HG02970 (cell line): ENCODE measurements around the gene RAD52.
"Not testable (repeated sequence)": the region's sequence is repeated elsewhere in the genome, so short reads cannot be mapped to it uniquely, and the experiment has no call there.

Experiments used
- ATAC-seq: cut with Tn5 transposase; IDR thresholded peaks from one replicate; pipeline ENCODE4 v1.9.1; 2021; ENCODE audit warnings: mild to moderate bottlenecking, moderate library complexity, moderate number of reproducible peaks; ENCODE audit not compliant: unreplicated experiment, low FRiP score

RAD52 gene

DNA sequence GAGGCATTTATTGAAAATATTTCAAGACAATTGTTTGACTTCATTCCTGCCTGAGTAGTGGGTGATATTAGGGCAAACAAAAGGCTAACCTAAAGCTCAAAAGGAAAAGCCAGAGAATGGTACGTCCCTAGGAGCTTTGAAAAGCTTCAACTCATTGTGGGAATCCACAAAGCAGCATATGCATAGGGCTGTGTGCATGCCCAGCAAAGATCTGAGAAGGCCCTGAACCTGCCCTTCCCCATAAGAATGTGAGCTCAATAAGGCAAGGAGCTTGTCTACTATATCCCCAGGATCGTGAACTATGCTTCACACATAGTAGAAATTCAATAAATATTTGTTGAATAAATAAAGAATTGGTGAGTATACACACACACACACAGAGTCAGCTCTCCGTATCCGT, 19.1 kb upstream of the RAD52 start:
- no peak for ATAC-seq

DNA sequence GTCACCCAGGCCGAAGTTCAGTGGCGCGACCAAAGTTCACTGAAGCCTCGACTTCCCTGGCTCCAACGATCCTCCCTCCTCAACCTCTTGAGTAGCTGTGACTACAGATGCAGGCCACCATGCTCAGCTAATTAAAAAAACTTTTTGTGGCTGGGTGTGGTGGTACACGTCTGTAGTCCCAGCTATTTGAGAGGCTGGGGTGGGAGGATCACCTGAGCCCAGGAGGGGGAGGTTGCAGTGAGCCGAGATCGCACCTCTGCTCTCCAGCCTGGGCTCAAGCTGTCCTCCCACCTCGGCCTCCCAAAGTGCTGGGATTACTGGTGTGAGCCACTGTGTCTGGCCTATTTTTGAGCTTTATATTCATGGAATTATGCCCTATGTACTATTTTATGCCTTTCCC, 18.1 kb upstream of the RAD52 start:
- ATAC-seq: no peak

DNA sequence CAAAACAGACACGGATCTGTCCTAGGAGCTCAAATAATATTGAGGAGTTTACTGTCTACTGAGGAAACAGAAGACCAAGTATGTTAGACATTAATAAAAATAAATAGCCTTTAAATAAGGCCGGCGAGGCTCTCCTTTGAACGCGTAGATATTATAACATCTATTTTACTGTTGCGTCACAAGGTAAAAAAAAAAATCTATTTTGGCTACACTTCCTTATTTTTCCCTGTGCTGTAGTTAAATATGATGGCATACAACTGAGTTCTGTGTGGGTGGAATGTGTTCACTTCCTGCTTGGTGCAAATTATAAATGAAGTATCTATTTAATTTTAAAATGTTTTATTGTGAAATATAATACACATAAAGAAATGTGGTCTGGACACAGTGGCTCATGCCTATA, 17.2 kb upstream of the RAD52 start:
- ATAC-seq: no peak

DNA sequence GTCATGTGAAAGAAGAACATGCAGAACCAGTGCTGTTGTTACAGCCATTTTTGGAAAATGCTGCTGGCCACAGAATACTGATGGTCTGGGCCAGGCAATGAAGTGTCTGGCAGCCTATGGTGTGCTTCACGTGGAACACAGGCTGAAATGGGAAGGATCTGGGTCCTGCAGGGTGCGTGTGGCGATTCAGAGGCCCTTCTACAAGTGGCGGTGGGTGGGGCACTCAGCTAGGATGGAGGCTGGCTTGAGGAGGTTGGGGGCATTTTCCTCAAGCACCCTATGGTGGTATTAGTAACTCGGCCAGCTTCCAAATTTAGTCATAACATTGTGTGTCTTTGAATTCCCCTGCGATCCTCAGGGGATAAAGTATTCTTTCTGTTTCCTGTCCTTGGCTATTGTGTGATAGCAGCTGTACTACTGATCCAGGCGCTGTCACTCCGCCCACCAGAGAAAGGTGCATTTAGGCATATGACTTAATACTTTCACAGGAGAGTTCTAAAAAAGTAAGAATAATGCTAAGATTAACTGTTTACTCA, 9.2 kb upstream of the RAD52 start:
- no peak for ATAC-seq

DNA sequence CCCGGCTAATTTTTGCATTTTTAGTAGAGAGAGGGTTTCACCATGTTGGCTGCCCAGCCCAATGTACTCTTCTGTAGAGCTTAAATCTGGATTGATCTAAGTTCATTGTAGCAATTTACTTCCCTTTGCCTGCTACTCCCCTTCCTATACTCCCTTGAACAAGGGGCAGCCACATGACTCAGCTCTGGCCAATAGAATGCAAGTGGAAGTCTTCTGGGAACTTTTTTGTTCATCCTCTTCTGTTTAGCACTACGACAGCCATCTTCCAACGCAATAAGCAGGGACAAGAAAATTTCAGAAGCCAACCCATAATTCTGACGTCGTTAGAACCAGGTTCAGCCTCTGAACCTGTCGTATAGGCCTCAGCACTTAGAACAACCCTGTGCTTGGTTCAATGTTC, 6.4 kb upstream of the RAD52 start:
- no peak for ATAC-seq

DNA sequence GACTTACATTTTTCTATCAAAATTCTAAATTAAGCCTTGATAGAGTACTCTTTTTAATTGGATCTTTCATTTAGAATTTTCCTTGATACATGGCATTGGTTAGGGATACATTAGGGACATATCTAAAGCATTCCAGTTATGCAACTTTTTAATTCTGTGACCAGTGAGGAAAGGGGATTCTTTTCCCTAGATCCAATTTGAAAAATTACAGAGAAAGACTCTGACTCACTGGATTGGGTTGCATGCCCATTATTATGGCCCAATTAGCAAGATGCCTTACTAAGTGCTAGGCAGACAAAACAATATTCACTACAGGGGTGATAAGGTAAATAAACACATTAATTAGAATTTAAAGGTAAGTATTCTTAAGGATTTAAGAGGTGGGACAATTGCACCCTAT, 5.2 kb upstream of the RAD52 start:
- no peak for ATAC-seq

DNA sequence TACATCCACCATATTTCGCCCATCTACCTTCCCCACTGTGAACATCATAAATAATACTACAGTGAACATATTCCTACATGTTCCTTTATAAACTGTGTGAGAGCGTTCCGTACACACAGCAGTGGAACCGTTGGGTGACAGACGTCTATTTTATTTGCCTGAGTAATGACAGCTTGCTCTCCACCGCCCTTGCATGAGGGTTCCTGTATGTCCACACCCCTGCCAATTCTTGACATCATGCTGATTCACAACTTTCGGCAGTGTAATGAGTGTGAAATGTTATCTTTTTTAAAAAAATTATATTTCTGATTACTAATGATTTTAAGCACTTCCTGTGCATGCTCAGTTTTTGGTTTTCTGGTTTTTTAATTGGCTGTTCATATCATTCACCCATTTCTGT, 4.3 kb upstream of the RAD52 start:
- ATAC-seq: no peak

DNA sequence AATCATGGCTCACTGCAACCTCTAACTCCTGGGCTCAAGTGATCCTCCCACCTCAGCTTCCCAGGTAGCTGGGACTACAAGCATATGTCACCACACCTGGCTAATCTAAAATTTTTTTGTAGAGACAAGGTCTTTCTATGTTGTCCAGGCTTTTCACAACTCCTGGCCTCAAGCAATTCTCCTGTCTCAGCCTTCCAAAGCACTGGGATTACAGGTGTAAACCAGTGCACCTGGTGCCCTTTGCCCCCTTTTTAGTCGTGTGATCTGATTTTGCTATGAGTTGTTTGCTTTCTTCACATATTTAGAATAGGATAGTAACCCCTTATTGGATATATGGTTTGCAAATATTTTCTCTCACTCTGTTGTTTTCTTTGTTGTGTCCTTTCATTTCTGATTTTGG, 1.7 kb upstream of the RAD52 start:
- ATAC-seq: no peak

DNA sequence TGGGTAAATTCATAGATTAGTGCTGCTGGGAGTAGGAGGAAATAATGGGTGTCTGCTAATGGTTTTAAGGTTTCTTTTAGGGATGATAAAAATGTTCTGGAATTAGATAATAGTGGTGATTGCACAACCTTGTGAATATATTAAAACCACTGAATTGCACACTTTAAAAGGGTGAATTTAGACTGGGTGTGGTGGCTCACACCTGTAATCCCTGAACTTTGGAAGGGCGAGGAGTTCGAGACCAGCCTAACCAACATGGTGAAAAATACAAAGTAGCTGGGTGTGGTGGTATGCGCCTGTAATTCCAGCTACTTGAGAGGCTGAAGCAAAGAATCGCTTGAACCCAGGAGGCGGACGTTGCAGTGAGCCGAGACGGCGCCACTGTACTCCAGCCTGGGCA, 1.3 kb downstream of the RAD52 start:
- no peak for ATAC-seq

DNA sequence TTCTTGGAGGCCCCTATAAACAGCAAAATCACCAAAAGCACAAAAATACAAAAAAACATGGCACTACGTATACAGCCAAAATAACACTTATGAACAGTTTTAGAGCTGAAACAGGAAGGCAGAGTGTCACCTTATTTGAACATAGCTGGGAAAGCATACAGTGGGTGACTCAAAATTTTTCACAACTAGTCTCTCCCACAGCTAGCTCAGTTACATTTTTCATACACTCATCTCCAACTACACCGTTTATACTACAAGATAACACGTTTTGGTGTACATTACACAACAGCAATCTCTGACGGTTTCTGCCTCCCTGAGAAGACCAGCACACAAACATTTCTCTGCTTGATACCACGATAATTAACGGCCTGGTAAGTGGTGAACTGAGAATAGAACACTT, 2.9 kb downstream of the RAD52 start:
- no peak for ATAC-seq

DNA sequence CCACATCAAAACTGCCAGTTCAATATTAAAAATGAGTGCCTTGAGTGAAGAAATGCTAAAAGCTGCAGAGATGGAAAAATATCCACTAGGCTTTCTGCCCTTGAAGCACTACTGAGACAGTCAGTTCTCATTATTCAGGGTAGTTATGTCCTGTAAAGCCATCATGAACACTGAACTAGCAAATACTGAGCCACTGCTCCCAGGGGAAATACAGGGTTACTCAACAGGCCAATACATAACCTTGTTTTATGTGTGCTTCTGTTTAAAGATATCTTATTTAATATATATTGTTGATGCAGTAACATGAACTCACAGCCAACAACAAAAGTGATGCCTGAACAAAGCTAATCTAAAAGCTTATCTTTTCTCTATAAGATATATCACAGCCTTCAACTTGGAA, 3.3 kb downstream of the RAD52 start:
- no peak for ATAC-seq

DNA sequence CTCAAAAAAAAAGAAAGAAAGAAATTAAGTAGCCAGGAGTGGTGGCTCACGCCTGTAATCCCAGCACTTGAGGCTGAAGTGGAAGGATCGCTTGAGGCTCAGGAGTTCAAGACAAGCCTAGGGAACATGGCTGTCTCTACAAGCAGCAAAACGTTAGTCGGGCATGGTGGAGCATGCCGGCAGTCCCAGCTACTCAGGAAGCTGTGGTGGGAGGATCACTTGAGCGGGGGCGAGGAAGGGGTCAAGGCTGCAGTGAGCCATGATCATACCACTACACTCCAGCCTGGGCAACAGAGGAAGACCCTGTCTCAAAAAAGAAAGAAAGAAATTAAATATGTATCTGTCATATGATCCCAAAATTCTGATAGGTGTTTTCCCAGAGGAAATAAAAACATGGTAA, 5.3 kb downstream of the RAD52 start:
- no peak for ATAC-seq

DNA sequence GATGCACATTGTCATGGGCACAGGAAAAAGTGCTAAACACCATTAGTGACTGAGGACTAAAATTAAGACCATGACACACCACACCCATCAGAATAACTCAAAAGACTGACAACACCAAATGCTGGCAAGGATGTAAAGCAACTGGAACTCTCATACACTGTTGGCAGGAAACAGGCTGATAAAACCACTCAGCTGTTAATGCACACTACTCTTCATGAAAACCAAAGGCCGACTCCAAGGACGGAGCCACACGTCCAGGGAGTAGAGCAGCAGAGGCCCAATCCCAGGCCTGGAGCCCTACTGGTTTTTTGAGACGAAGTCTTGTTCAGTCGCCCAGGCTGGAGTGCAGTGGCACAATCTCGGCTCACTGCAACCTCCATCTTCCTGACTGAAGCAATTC, 6.4 kb downstream of the RAD52 start:
- no peak for ATAC-seq

DNA sequence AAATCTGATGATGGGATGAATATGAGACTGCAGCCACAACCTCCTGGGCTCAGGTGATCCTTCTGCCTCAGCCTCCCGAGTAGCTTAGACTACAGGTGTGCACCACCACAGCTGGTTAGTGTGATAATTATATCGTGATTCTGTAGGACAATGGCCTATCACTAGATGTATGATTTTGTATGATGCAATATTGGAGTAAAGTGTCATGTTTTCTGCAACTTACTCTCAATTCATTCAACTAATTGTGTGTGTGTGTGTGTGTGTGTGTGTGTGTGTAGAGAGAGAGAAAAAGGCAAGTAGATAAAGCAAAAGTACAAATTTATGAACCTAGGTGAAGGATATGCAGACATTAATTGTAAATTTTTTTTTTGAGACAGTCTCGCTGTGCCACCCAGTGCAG, 10.7 kb downstream of the RAD52 start:
- no peak for ATAC-seq

DNA sequence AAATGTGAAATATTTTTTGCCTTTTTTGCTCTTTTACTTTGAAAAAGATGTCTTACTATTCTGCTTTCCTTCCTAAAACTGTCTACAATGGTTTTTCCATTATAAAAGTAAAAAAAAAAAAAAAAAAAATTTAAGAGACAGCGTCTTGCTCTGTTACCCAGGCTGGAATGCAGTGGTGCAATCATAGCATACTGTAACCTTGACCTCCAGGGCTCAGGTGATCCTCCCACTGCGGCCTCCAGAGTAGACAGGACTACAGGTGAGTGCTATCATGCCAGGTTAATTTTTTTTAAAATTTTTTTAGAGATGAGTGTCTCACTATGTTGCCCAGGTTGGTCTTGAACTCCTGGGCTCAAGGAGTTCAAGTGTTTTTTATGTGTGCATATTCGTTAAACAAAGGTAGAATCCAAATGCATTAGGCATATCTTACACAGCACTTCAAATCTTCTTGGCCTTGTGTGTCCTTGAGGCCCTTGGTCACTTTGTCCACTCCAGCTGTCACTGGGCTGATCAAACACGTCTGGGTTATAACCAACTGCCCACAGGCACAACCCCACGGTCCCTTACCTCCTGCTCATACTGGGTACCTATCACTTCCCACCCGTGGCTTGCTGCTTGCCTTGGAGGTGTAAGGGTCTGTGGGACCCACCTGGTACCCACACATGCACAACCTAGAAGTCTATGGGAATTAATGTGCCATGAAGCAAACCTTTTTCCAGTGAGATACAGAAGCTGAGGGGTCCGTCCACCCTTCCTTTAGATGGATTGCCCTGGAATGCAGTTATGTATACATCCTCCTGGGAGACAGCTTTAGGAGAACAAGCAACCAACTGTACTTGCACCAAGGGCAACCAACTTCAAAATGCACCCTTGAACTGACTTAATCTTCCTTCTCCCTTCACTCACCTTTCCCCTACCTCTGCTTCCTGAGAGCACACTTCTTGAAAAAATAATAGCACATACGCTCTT, 12.8 kb downstream of the RAD52 start:
- ATAC-seq: no peak

DNA sequence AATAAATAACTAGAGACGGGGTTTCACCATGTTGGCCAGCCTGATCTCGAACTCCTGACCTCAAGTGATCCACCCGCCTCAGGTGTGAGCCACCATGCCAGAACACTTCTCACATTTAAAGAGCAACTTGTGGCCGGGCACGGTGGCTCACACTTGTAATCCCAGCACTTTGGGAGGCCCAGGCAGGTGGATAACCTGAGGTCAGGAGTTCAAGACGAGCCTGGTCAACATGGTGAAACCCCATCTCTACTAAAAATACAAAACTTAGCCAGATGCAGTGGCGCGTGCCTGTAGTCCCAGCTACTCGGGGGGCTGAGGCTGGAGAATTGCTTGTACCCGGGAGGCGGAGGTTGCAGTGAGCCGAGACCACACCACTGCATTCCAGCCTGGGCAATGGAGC, 13.6 kb downstream of the RAD52 start:
- not testable (repeated sequence) for ATAC-seq

DNA sequence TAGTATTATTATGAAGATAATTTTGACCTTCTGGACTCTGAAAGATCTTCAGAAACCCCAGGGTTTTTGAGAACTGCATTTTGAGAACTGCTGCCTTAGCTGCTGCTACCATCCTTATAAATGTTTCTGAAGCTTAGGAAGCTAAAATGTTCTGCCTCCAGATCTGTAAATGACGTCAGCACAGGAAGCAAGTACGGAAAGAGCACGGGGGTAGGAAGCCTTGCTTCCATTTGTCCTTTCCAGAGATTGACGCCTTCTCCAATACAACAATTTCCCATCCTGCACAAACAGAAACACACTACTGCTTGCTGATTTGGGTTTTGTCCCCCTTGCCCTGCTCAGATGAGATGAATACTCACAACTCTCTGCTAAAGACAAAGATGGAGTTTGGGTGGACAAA, 17.9 kb downstream of the RAD52 start:
- ATAC-seq: no peak

DNA sequence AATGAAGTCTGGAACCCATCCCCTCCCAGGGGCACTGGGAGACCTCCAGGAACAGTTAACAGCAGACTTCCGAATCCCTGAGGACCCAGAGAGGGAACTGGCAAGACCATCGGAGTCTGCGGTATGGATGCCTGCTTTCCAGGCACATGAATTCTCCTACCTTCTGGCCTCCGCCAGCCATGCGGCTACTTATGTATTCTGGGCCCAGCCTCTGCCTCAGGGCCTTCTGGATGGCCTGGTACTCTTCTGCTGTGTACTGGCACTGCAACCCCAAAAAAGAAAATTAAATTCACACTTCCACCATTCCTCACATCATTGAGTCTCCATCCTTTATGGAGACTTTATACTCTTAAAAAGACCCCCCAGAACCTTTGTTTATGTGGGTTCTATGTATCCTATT, 18.4 kb downstream of the RAD52 start:
- ATAC-seq: no peak

DNA sequence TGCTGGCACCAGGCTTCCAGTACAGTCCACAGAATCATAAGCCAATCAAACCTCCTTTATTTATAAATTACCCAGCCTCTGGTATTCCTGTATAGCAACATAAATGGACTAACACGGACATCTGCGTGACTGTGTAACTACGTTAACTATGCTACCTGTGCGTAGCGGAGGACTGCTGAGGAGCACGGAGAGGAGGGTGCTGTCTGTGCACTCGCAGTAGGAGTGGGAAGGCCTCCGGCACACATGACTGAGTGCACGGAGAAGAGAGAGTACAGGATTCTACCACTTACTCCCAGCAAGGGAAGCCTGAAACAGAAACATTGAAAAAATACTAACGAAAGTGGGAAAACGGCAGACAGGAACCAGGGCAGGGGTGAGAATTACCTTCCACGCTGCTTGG, 22.9 kb downstream of the RAD52 start:
- no peak for ATAC-seq

DNA sequence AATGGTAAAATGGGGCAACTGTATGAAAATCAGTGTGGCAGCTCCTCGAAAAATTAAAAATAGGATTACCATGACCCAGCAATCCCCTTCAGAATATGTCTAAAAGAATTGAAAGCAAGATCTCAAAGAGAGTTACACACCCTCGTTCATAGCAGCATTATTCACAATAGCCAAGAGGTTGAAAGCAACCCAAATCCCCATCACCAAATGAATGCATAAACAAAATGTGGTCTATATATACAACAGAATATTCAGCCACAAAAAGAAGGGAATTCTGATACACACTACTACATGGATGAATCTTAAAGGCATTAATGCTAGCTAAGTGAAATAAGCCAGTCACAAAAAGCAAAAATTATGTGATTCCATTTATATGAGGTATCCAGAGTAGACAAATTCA, 27.2 kb downstream of the RAD52 start:
- ATAC-seq: no peak

DNA sequence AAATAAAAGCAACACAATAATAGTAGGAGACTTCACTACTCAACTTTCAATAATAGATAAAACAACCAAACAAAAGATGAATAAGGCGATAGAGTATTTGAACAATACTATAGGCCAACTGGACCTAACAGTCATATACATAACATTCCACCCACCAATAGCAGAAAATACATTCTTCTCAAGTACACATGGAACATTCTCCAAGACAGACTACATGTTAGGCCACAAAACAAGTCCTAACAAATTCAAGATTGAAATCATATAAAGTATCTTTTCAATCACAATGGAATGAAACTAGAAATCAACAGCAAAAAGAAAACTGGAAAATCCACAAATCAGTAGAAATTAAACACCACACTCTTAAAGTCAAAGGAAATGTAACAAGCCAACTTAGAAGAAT, 28.8 kb downstream of the RAD52 start:
- no peak for ATAC-seq

DNA sequence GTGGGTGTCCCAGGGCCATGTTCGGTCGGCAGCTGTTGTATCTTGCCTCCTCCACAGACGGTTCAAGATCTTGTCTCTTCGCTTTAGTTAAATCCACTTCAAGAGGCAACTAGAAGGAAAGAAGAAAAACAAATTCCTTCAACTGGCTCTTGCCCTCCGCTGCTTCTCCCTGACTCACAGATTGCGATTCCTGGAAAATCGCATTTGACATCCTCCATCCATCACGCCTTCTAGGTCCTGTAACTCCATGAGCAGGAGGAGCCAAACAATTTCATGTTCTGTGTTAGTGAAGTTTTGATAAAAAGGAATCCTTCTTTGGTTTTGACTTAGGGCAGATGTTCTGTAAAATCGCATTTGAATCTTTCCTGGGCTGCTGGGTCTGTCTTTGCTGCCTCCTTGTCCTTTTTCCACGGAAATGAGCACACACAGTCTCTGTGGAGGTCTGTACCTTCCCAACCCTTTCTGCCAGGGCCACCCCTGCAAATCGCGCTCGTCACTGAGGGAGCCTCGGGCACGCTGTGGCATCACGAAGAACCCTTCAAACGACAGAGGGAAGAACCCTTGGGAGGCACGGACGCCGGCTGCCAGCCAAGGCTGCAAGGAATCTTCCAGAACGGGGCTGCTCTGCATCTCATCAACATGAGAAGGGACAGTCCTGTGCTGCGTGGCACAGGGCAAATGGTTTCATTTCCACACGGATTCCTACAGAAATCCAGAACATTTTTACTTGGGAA, 32.6 kb downstream of the RAD52 start:
- ATAC-seq: no peak
